Transverse colon (tissue), 4 donors: ENCODE measurements around the gene ZNF14.

Experiments
- CTCF ChIP-seq, 5 experiments: fragments of 200-600 bp in 3 of 5; fragments of 450-650 bp in 2 of 5; sonication (generic) in 3 of 5; IDR thresholded peaks; 1 replicate in 2 of 5; 2 replicates in 3 of 5; pipeline ENCODE4 v1.5.1; 2016 to 2017; ENCODE audit warnings: antibody characterized with exemption in 5 of 5, inconsistent platforms in 3 of 5, mild to moderate bottlenecking in 2 of 5, moderate library complexity in 1 of 5
- EP300 ChIP-seq: sonication (generic); formaldehyde crosslinking; IDR thresholded peaks from one replicate; pipeline ENCODE4 v1.6.1; 2017; ENCODE audit warnings: antibody characterized with exemption, low read depth
- POLR2A ChIP-seq: fragments of 450-650 bp; IDR thresholded peaks from one replicate; pipeline ENCODE4 v1.6.1; 2016; ENCODE audit warnings: antibody characterized with exemption, mild to moderate bottlenecking, moderate library complexity
- POLR2AphosphoS5 ChIP-seq, 3 donors: sonication (generic); formaldehyde crosslinking; IDR thresholded peaks; one replicate each; pipeline ENCODE4 v1.6.1; 2016; ENCODE audit warnings: antibody characterized with exemption in 3 of 3

GRCh38 chr19:19737559-19738332, 4.8 kb upstream of the ZNF14 start:
- TF ChIP-seq POLR2AphosphoS5 (IDR thresholded peaks at IDR 0.05) = no peak
- no peak for TF ChIP-seq CTCF (IDR thresholded peaks at IDR 0.05)
- TF ChIP-seq POLR2A = no peak
- TF ChIP-seq EP300 = no peak
